Fibroblast of lung (primary cell): ENCODE data around the gene EDC3. TPM values are rescaled to one million over a fixed set of nuclear protein-coding genes. Genes with fewer than 3 reads are reported as not detected.

Experiments
- DNase-seq, 2 donors: peaks; one replicate each; pipeline versions ENCODE4 v3.0.0 to v3.0.0-alpha.2; 2010; ENCODE audit warnings: low read depth in 2 of 2
- H2AFZ ChIP-seq: 2 replicates; pipeline ENCODE4 v1.5.1; 2012; ENCODE audit warnings: low read length, control low read depth, inconsistent platforms
- H3K27ac ChIP-seq: 2 replicates; pipeline ENCODE4 v1.5.1; 2011; ENCODE audit warnings: low read length, control low read depth; ENCODE audit not compliant: insufficient read depth
- H3K27me3 ChIP-seq: 2 replicates; pipeline ENCODE4 v1.5.1; 2011; ENCODE audit warnings: mild to moderate bottlenecking, low read length; ENCODE audit not compliant: control insufficient read depth, insufficient read depth
- H3K36me3 ChIP-seq: 2 replicates; pipeline ENCODE4 v1.5.1; 2011; ENCODE audit warnings: low read length; ENCODE audit not compliant: control insufficient read depth, insufficient read depth
- H3K4me1 ChIP-seq: 2 replicates; pipeline ENCODE4 v1.5.1; 2011; ENCODE audit warnings: low read length; ENCODE audit not compliant: control insufficient read depth, insufficient read depth; ENCODE audit errors: extremely low read depth
- H3K4me2 ChIP-seq: 2 replicates; pipeline ENCODE4 v1.5.1; 2011; ENCODE audit warnings: low read length, control low read depth; ENCODE audit not compliant: insufficient read depth; ENCODE audit errors: extremely low read depth
- H3K4me3 ChIP-seq, 4 experiments: fragments of 200-600 bp in 1 of 4; sonication (generic) in 1 of 4; replicated peaks in 1 of 4; 2 replicates each; pipeline ENCODE4 v1.5.1; 2011 to 2016; ENCODE audit warnings: low read length in 4 of 4, low read depth in 3 of 4, mild to moderate bottlenecking in 3 of 4, control low read depth in 2 of 4, inconsistent platforms in 1 of 4, mixed read lengths in 1 of 4; ENCODE audit not compliant: insufficient read depth in 1 of 4; ENCODE audit errors: control extremely low read depth in 1 of 4
- H3K79me2 ChIP-seq: 2 replicates; pipeline ENCODE4 v1.5.1; 2012; ENCODE audit warnings: mild to moderate bottlenecking, low read length, inconsistent platforms; ENCODE audit not compliant: control insufficient read depth, insufficient read depth
- H3K9ac ChIP-seq: 2 replicates; pipeline ENCODE4 v1.5.1; 2011; ENCODE audit warnings: mild to moderate bottlenecking, low read length, control low read depth; ENCODE audit not compliant: insufficient read depth
- H3K9me3 ChIP-seq: 2 replicates; pipeline ENCODE4 v1.5.1; 2012; ENCODE audit warnings: low read depth, low read length; ENCODE audit not compliant: control insufficient read depth, insufficient read depth
- H4K20me1 ChIP-seq: 2 replicates; pipeline ENCODE4 v1.5.1; 2011; ENCODE audit warnings: low read length; ENCODE audit not compliant: control insufficient read depth, insufficient read depth; ENCODE audit errors: extremely low read depth
- CTCF ChIP-seq, 2 donors: IDR thresholded peaks in 1 of 2; conservative IDR thresholded peaks in 1 of 2; 1 replicate in 1 of 2; 2 replicates in 1 of 2; pipeline ENCODE4 v1.5.1; 2011 to 2012; ENCODE audit warnings: low read length in 2 of 2, control low read depth in 1 of 2, inconsistent platforms in 1 of 2, low read depth in 1 of 2, mild to moderate bottlenecking in 1 of 2
- EZH2 ChIP-seq: IDR thresholded peaks from 2 replicates; pipeline ENCODE4 v1.5.1; 2012; ENCODE audit warnings: low read length, control low read depth, mild to moderate bottlenecking; ENCODE audit errors: missing control alignments
- polyA plus RNA-seq, 2 donors: library from polyadenylated mRNA; depleted of rRNA in 1 of 2; stranded (reverse) in 1 of 2; unstranded in 1 of 2; fragments of >200 nt; gene quantifications; 2 replicates each; pipeline ENCODE4 v1.2.1, GENCODE V29; 2011 to 2012; ENCODE audit warnings: missing spikeins in 1 of 2
- total RNA-seq: library from RNA; depleted of rRNA; stranded (reverse); fragments of >200 nt; gene quantifications from 2 replicates; pipeline ENCODE4 v1.2.1, GENCODE V29; 2014

The EDC3 gene
- total and polyA plus RNA-seq, 2 donors (not counting 1 experiment from before 2014, with no cell fraction given): 8.9 to 25.8 TPM

- H3K27me3 ChIP-seq: no peaks in the 10 kb centered on the region
- H3K4me2 ChIP-seq: no peak overlapping the region
- peaks cover 59% of the 10 kb centered on the region for H3K36me3 ChIP-seq
- no peak overlapping the region for H3K9ac ChIP-seq
- H3K4me3 ChIP-seq: no peak overlapping the region
- TF ChIP-seq EZH2: no peak
- no peak for TF ChIP-seq CTCF (conservative IDR thresholded peaks at IDR 0.05 in 1 of 2, IDR thresholded peaks at IDR 0.05 in 1 of 2; ENCODE audit: low read depth in 1 of 2, low read length in 2 of 2)
- peaks cover 2% of the 10 kb centered on the region for H4K20me1 ChIP-seq
- no peak overlapping the region for H3K27ac ChIP-seq
- no peaks in the 10 kb centered on the region for H3K4me1 ChIP-seq
- H2AFZ ChIP-seq: no peak overlapping the region
- no peaks in the 10 kb centered on the region for H3K9me3 ChIP-seq
- no peak for DNase-seq
- peaks cover 46% of the 10 kb centered on the region for H3K79me2 ChIP-seq
These were observed 73.1 kb downstream of the EDC3 start for GRCh38 chr15:74622758-74623157.

- Histone ChIP-seq H3K9me3 (no peaks in the 10 kb centered on the region), H3K79me2 (peaks cover 54% of the 10 kb centered on the region), H3K27ac (no peak overlapping the region), H3K36me3 (peaks cover 55% of the 10 kb centered on the region), H3K4me3 (no peak overlapping the region), H3K9ac (no peak overlapping the region), H2AFZ (no peak overlapping the region), H3K4me2 (no peak overlapping the region), H3K4me1 (peaks cover 4% of the 10 kb centered on the region), H4K20me1 (peaks cover 5% of the 10 kb centered on the region), H3K27me3 (no peaks in the 10 kb centered on the region)
- TF ChIP-seq EZH2 (no peak), CTCF (conservative IDR thresholded peaks at IDR 0.05 in 1 of 2, IDR thresholded peaks at IDR 0.05 in 1 of 2; ENCODE audit: low read depth in 1 of 2, low read length in 2 of 2) (no peak)
- no peak for DNase-seq
These were observed 73.9 kb downstream of the EDC3 start for GRCh38 chr15:74621936-74622335.

- Histone ChIP-seq H3K4me1 (peaks cover 5% of the 10 kb centered on the region), H3K4me3 (no peak overlapping the region), H3K27ac (no peak overlapping the region), H3K27me3 (no peaks in the 10 kb centered on the region), H3K36me3 (peaks cover 52% of the 10 kb centered on the region), H2AFZ (no peak overlapping the region), H3K79me2 (peaks cover 58% of the 10 kb centered on the region), H3K9me3 (no peaks in the 10 kb centered on the region), H3K9ac (no peak overlapping the region), H3K4me2 (no peak overlapping the region), H4K20me1 (peaks cover 7% of the 10 kb centered on the region)
- DNase-seq: no peak
- TF ChIP-seq CTCF (conservative IDR thresholded peaks at IDR 0.05 in 1 of 2, IDR thresholded peaks at IDR 0.05 in 1 of 2; ENCODE audit: low read depth in 1 of 2, low read length in 2 of 2) (no peak), EZH2 (no peak)
These were observed 74.3 kb downstream of the EDC3 start for GRCh38 chr15:74621546-74621920.
